H1 (cell line): Measurements from ENCODE around the gene PLG. TPM values are rescaled to one million over a fixed set of nuclear protein-coding genes. Genes with fewer than 3 reads are reported as not detected.

ENCODE experiments used
- CBX5 ChIP-seq: fragments of 300-800, 300-1000 bp; sonication (generic); IDR thresholded peaks from 2 replicates; pipeline ENCODE4 v1.7.1; 2016; ENCODE audit warnings: antibody characterized with exemption, low read length, low read depth
- CTCF ChIP-seq, 3 experiments: IDR thresholded peaks; 1 replicate in 2 of 3; 2 replicates in 1 of 3; pipeline versions ENCODE4 v1.5.1 to v1.6.1; 2011; ENCODE audit warnings: low read length in 3 of 3, mild to moderate bottlenecking in 3 of 3, inconsistent platforms in 2 of 3, low read depth in 1 of 3, moderate library complexity in 1 of 3; ENCODE audit not compliant: insufficient read depth in 1 of 3; ENCODE audit errors: control extremely low read depth in 1 of 3
- FOSL1 ChIP-seq: IDR thresholded peaks from 2 replicates; pipeline ENCODE4 v1.6.1; 2011; ENCODE audit warnings: mild to moderate bottlenecking, low read depth, low read length, moderate library complexity; ENCODE audit not compliant: insufficient read depth
- KDM5A ChIP-seq: fragments of 200-600 bp; IDR thresholded peaks from 2 replicates; pipeline ENCODE4 v1.7.1; 2012; ENCODE audit warnings: mild to moderate bottlenecking, low read length, inconsistent platforms, mixed read lengths
- RFX5 ChIP-seq: IDR thresholded peaks from 2 replicates; pipeline ENCODE4 v1.6.1; 2011; ENCODE audit warnings: low read depth, low read length, improper control_type of control experiment, borderline replicate concordance
- SIRT6 ChIP-seq: IDR thresholded peaks from one replicate; pipeline ENCODE4 v1.7.1; 2012; ENCODE audit warnings: low read length, inconsistent platforms
- USF2 ChIP-seq: IDR thresholded peaks from 2 replicates; pipeline ENCODE4 v1.6.1; 2011; ENCODE audit warnings: low read length, improper control_type of control experiment
- polyA plus RNA-seq, 7 experiments: library from polyadenylated mRNA; depleted of rRNA in 3 of 7; stranded (reverse) in 5 of 7; unstranded in 2 of 7; fragments of >200 nt in 5 of 7; fragments of 200-250 nt in 2 of 7; gene quantifications; 1 replicate in 5 of 7; 2 replicates in 1 of 7; 4 replicates in 1 of 7; pipeline versions ENCODE4 v1.2.1 to v1.2.3, GENCODE V29; 2011 to 2013; ENCODE audit warnings: missing spikeins in 2 of 7, mixed read lengths in 2 of 7
- total RNA-seq: library from RNA; stranded (reverse); fragmentation: NEBNext Ultra II Directional; extraction: Animal tissue kit (Norgen Biotek cat#: 25700); gene quantifications from 2 replicates; pipeline ENCODE4 v1.2.1, GENCODE V29; 2021

PLG gene
- total and polyA plus RNA-seq, 2 of the 8 experiments (the other 6 are each of a cell fraction or from before 2014, with no cell fraction given) = not detected

- TF ChIP-seq CTCF (IDR thresholded peaks at IDR 0.05; ENCODE audit: control extremely low read depth in 1 of 3, insufficient read depth in 1 of 3, low read depth in 1 of 3, low read length in 3 of 3) (no peak), RFX5 (no peak), USF2 (no peak), KDM5A (no peak), SIRT6 (no peak), CBX5 (no peak), FOSL1 (no peak)
Measured at GRCh38 chr6:160678230-160678629, 23.8 kb upstream of the PLG start (continued).
